Natural killer cell (primary cell): ENCODE data around the gene RALGPS1. TPM values are rescaled to one million over a fixed set of nuclear protein-coding genes. Genes with fewer than 3 reads are reported as not detected.

Experiments
- ATAC-seq, 3 donors: fragments of 150-1000 bp in 2 of 3; fragments of 200-7000 bp in 1 of 3; cut with Tn5 transposase; 1 replicate in 1 of 3; 2 replicates in 2 of 3; pipeline ENCODE4 v1.10.0; 2021; ENCODE audit warnings: mild to moderate bottlenecking in 2 of 3, moderate library complexity in 2 of 3
- DNase-seq, 2 donors: peaks; one replicate each; pipeline versions ENCODE4 v3.0.0 to v3.0.0-alpha.2; 2013 to 2021; ENCODE audit warnings: mixed read lengths in 1 of 2
- H3K27ac ChIP-seq: one replicate; pipeline ENCODE4 v1.5.1; 2013; ENCODE audit warnings: mild to moderate bottlenecking, low read length
- H3K27me3 ChIP-seq: one replicate; pipeline ENCODE4 v1.6.1; 2013; ENCODE audit warnings: low read length; ENCODE audit not compliant: control insufficient read depth, insufficient read depth
- H3K36me3 ChIP-seq: one replicate; pipeline ENCODE4 v1.6.1; 2013; ENCODE audit warnings: low read length; ENCODE audit not compliant: control insufficient read depth, insufficient read depth
- H3K4me1 ChIP-seq: one replicate; pipeline ENCODE4 v1.6.1; 2013; ENCODE audit warnings: low read length; ENCODE audit not compliant: control insufficient read depth, insufficient read depth
- H3K4me3 ChIP-seq: one replicate; pipeline ENCODE4 v1.5.1; 2013; ENCODE audit warnings: low read length
- H3K9me3 ChIP-seq: one replicate; pipeline ENCODE4 v1.6.1; 2013; ENCODE audit warnings: low read length; ENCODE audit not compliant: control insufficient read depth, insufficient read depth
- H3K27ac Mint-ChIP-seq, 2 donors: one replicate each; pipeline ENCODE4 v1.8.0; 2022; ENCODE audit warnings: mild to moderate bottlenecking in 2 of 2, mixed read lengths in 2 of 2, moderate library complexity in 1 of 2
- H3K27me3 Mint-ChIP-seq, 2 donors: one replicate each; pipeline ENCODE4 v1.8.0; 2022; ENCODE audit warnings: low read depth in 2 of 2, mixed read lengths in 2 of 2
- H3K36me3 Mint-ChIP-seq: one replicate; pipeline ENCODE4 v1.8.0; 2022; ENCODE audit warnings: mixed read lengths
- H3K4me1 Mint-ChIP-seq, 2 donors: one replicate each; pipeline ENCODE4 v1.8.0; 2022; ENCODE audit warnings: mixed read lengths in 2 of 2
- H3K4me3 Mint-ChIP-seq: one replicate; pipeline ENCODE4 v1.8.0; 2022; ENCODE audit warnings: mild to moderate bottlenecking, moderate library complexity, mixed read lengths
- H3K9me3 Mint-ChIP-seq, 2 donors: one replicate each; pipeline ENCODE4 v1.8.0; 2022; ENCODE audit warnings: mixed read lengths in 2 of 2
- CTCF ChIP-seq: fragments of 200-600 bp; IDR thresholded peaks from one replicate; pipeline ENCODE4 v1.8.0; 2022; ENCODE audit warnings: antibody characterized with exemption
- WGBS: methylation state at CpG from one replicate; pipeline ENCODE4 v1.1.7; 2013; ENCODE audit warnings: missing lambda C conversion rate; ENCODE audit not compliant: insufficient coverage; 5-methylcytosine and 5-hydroxymethylcytosine counted together
- intact Hi-C: fragments of 100-400 bp; cut with micrococcal nuclease; formaldehyde crosslinking; loops from one replicate; pipeline ENCODE4 v1.14.2; 2022
- total RNA-seq, 4 donors: library from RNA; stranded (reverse); fragments of 120-200 nt in 1 of 4; gene quantifications; one replicate each; pipeline versions ENCODE4 v1.2.3 to v1.2.4, GENCODE V29; 2013 to 2022

RALGPS1 gene
- total RNA-seq, 3 donors from 2014 or later (not counting 1 experiment from before 2014, with no cell fraction given), result 11.9 to 21.2 (median 13.2) TPM

- Mint-ChIP-seq H3K27ac (no peak overlapping the region), H3K9me3 (no peaks in the 10 kb centered on the region), H3K4me1 (peaks cover 0 to 3% of the 10 kb centered on the region in 2 donors), H3K4me3 (no peak overlapping the region), H3K27me3 (peaks cover 0 to 7% of the 10 kb centered on the region in 2 donors), H3K36me3 (no peaks in the 10 kb centered on the region)
- no peak for TF ChIP-seq CTCF
- intact Hi-C loops, result no loop called here
- Histone ChIP-seq H3K4me1 (no peaks in the 10 kb centered on the region), H3K27me3 (no peaks in the 10 kb centered on the region), H3K27ac (no peak overlapping the region), H3K9me3 (no peaks in the 10 kb centered on the region), H3K36me3 (no peaks in the 10 kb centered on the region), H3K4me3 (no peak overlapping the region)
- ATAC-seq, result no peak
- WGBS, result 92% methylated on average over 7 of the region's 7 CpGs
- DNase-seq, result no peak
Measured at GRCh38 chr9:127105805-127106465, 191.4 kb downstream of the RALGPS1 start.

DNA sequence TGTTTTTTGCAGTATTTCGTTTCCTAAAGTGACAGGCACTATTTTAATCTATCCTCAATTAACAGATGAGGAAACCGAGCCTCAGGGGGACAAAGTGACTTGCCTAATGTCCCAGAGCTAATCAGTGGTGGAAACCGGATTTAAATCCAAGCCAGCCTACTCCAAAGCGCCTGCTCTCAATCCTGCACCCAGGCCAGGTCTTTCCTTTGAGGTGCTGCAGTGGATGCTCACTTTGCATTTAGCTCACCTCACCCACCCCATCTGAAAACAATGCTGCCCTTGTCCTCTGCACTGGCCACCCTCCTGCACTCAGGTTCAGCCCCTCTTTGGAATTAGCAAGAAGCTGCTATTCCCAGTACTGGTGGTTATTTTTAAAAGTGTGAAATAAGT lies 191.9 kb downstream of the RALGPS1 start:
- Histone ChIP-seq H3K9me3 (no peaks in the 10 kb centered on the region), H3K4me3 (no peak overlapping the region), H3K4me1 (no peaks in the 10 kb centered on the region), H3K27me3 (no peaks in the 10 kb centered on the region), H3K27ac (no peak overlapping the region), H3K36me3 (no peaks in the 10 kb centered on the region)
- H3K36me3 Mint-ChIP-seq, result no peaks in the 10 kb centered on the region
- H3K27me3 Mint-ChIP-seq, result peaks cover 0 to 9% of the 10 kb centered on the region in 2 donors
- no peak overlapping the region for H3K27ac Mint-ChIP-seq
- DNase-seq (no peak), ATAC-seq (no peak)
- peaks cover 0 to 4% of the 10 kb centered on the region in 2 donors for H3K4me1 Mint-ChIP-seq
- H3K4me3 Mint-ChIP-seq, result no peak overlapping the region
- no peaks in the 10 kb centered on the region for H3K9me3 Mint-ChIP-seq
- intact Hi-C loops, result no loop called here
- WGBS, result 88% methylated on average over 4 of the region's 4 CpGs
- TF ChIP-seq CTCF, result no peak

DNA sequence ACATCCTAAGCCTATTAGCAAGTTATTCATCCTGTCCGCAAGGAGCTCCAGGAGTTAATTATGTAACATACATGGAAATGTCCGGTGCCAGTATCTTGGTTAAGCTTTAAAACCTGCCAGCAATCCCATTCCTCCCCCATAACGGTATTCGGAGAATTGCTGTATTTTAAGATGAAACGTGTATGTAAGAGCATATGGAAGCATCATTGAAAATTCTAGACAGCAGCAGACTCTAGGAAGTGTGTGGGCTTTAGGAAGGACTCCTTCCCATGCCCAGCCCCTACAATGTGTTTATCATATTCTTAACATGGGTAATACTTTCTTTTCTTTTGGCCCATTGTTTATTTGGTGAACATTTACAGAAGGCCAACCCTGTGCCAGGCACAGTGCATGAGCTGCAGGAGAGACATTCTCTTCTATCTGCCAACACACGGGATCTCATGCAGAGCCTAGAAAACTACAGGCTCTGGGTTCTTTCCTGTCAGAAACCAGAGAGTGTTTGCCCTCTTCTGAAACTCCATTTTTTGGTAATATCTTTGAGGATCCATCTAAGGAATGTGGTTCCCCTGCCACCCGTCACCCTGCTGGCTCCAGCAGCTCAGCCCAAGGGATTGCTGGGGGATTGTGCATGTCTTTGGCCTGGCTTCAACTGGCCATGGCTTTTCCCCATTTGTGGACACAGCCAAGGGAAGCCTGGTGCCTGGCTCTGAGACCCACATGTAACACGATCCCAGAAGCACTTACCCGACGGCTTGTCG lies 192.8 kb downstream of the RALGPS1 start:
- H3K27ac Mint-ChIP-seq, result no peak overlapping the region
- no peak for DNase-seq
- Histone ChIP-seq H3K27me3 (no peaks in the 10 kb centered on the region), H3K4me1 (no peaks in the 10 kb centered on the region), H3K27ac (no peak overlapping the region), H3K36me3 (no peaks in the 10 kb centered on the region), H3K9me3 (no peaks in the 10 kb centered on the region), H3K4me3 (no peak overlapping the region)
- peaks cover 0 to 9% of the 10 kb centered on the region in 2 donors for H3K27me3 Mint-ChIP-seq
- H3K36me3 Mint-ChIP-seq, result no peaks in the 10 kb centered on the region
- H3K4me3 Mint-ChIP-seq, result no peak overlapping the region
- no peak for ATAC-seq
- intact Hi-C loops, result no loop called here
- H3K4me1 Mint-ChIP-seq, result peaks cover 0 to 4% of the 10 kb centered on the region in 2 donors
- WGBS, result 93% methylated on average over 7 of the region's 11 CpGs
- no peak for TF ChIP-seq CTCF
- H3K9me3 Mint-ChIP-seq, result no peaks in the 10 kb centered on the region
